Mesodermal cell (in vitro differentiated cells): ENCODE measurements around the gene INPP5D.

Experiments used
- H3K27ac ChIP-seq: 2 replicates; pipeline ENCODE4 v1.7.0; 2013; ENCODE audit warnings: mild to moderate bottlenecking, low read depth, low read length, moderate library complexity; ENCODE audit not compliant: severe bottlenecking
- H3K36me3 ChIP-seq: 2 replicates; pipeline ENCODE4 v1.7.1; 2013; ENCODE audit warnings: mild to moderate bottlenecking, low read length, moderate library complexity; ENCODE audit not compliant: control insufficient read depth, insufficient read depth
- H3K4me1 ChIP-seq: one replicate; pipeline ENCODE4 v1.7.1; 2013; ENCODE audit warnings: mild to moderate bottlenecking, low read length; ENCODE audit not compliant: insufficient read depth, control insufficient read depth, poor library complexity, severe bottlenecking
- H3K4me3 ChIP-seq: 2 replicates; pipeline ENCODE4 v1.7.0; 2013; ENCODE audit warnings: low read length, control low read depth, mild to moderate bottlenecking; ENCODE audit not compliant: insufficient read depth, poor library complexity, severe bottlenecking; ENCODE audit errors: extremely low read depth
- H3K9me3 ChIP-seq: 2 replicates; pipeline ENCODE4 v1.7.1; 2013; ENCODE audit warnings: mild to moderate bottlenecking, low read length, moderate library complexity; ENCODE audit not compliant: control insufficient read depth
- WGBS, 2 experiments: methylation state at CpG; one replicate each; pipeline ENCODE4 v1.1.5; 2013; ENCODE audit warnings: missing lambda C conversion rate in 2 of 2; ENCODE audit not compliant: insufficient coverage in 2 of 2; 5-methylcytosine and 5-hydroxymethylcytosine counted together

Gene INPP5D

DNA sequence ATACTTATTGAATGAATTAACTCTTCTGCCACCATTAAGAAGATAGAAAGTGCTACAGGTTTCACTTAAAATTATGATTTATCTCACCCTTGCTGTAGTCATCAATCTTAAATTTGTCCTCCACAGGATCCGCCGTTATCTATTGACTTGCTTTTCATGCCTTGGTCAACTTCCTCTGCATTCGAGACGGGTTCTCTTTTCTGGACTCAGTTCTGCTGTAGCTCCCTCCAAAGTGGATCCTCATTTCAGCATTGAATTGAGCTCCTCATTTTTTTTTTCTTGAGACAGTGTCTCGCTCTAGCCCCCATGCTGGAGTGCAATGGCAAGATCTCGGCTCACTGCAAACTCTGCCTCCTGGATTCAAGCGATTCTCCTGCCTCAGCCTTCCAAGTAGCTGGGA lies 27.6 kb downstream of the INPP5D start:
- Histone ChIP-seq H3K36me3 (no peaks in the 10 kb centered on the region), H3K4me1 (no peaks in the 10 kb centered on the region), H3K27ac (no peak overlapping the region), H3K4me3 (no peak overlapping the region), H3K9me3 (no peaks in the 10 kb centered on the region)
- 98 to 99% methylated on average over 5 to 7 of the region's 7 CpGs for WGBS, 2 experiments

DNA sequence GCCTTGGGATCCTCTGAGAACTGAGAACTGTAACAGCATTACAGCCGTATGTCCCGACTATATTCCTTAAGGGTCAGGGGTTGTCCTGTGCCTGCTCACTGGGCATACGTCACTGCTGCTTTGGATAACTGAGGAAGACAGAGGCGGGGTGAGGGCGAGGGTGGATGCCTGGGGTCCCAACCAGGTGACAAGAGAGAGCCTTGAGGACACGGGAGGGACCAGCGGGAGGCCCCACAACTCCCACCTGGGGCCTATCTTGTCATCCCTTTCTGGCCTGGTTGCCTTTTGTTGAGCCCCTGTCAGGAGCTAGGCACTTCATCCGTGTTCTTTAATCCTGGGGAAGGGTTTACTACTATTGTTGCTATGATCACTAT lies 28.8 kb downstream of the INPP5D start:
- Histone ChIP-seq H3K36me3 (no peaks in the 10 kb centered on the region), H3K27ac (no peak overlapping the region), H3K9me3 (no peaks in the 10 kb centered on the region), H3K4me1 (no peaks in the 10 kb centered on the region), H3K4me3 (no peak overlapping the region)
- WGBS, 2 experiments = 86 to 91% methylated on average over 7 of the region's 8 CpGs

DNA sequence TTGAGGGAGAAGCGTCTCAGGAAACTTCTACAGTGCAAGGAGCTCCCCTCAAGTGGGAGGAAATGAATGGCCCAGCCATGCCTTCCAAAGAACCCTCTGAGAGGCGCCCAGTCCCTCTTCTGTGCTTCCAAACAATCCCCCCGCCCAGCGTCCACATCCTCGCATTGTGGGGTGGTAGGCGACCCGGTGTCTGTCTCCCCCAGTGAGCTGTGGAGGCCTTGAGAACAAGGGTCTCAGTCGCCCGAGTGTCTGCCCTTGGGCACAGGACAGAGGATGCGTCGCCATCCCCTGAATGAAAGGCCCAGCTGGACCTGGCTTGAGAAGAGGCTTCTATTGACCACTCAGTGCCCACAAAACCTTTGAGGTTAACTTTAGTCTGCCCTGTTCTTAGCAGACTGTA lies 29.7 kb downstream of the INPP5D start:
- no peaks in the 10 kb centered on the region for H3K9me3 ChIP-seq
- H3K36me3 ChIP-seq = no peaks in the 10 kb centered on the region
- 95 to 97% methylated on average over 6 to 11 of the region's 11 CpGs for WGBS, 2 experiments
- H3K4me3 ChIP-seq = no peak overlapping the region
- no peak overlapping the region for H3K27ac ChIP-seq
- H3K4me1 ChIP-seq = no peaks in the 10 kb centered on the region

DNA sequence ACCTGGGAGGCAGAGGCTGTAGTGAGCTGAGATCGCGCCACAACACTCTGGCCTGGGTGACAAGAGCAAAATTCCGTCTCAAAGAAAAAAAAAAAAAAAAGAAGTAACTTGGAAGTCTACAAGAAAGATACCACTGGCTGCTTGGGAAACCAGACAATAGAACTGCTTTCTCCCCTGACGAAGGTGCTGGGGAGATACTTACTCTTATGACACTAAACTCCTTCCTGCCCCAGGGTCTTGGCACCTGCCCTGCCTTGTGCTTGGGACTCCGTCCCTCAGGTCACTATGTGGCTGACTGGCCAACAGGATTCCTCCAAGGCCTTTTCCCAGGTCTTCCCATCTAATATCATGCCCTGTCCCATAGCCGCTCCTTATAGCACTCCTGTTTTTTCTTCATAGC lies 30.7 kb downstream of the INPP5D start:
- no peaks in the 10 kb centered on the region for H3K9me3 ChIP-seq
- H3K27ac ChIP-seq = no peak overlapping the region
- no peaks in the 10 kb centered on the region for H3K36me3 ChIP-seq
- H3K4me1 ChIP-seq = no peaks in the 10 kb centered on the region
- WGBS, 2 experiments = 84 to 89% methylated on average over 6 of the region's 6 CpGs
- H3K4me3 ChIP-seq = no peak overlapping the region

DNA sequence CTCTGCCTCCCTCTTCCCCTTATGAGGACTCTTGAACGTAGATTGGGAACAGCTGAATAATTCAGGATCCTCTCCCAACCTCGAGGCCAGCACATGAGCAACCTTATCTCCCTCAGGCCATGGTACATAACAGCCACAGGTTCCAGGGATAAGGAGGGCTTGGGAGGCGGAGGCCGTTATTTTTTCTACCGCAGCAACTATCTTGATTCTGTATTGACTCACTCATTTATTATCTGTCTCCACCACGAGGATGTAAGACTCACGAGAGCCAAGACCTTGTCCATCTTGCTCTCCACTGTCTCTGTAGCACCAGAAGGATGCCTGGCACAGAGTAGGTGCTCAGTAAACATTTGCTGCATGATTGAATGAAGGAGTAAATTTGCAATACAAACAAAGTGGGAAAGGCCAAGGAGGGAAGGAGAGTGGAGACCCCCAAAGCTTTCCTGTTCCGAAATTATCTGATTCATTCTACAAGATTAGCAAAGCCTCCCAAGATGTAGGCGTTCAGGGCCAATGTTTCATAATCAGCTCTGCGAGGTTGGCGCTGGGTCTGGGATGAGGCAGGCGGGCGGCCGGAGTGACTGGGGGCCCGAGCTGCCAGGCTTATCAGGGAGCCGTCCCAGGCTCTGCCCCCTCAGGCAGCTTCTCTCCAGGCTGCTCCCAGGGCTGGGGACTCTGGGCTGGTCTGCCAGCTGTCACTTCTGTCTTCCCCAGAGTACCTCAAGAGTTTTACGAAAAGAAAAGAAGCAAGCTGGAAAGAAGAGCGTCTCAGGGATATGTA lies 31.6 kb downstream of the INPP5D start:
- no peaks in the 10 kb centered on the region for H3K36me3 ChIP-seq
- no peak overlapping the region for H3K27ac ChIP-seq
- 93 to 94% methylated on average over 15 to 16 of the region's 18 CpGs for WGBS, 2 experiments
- H3K4me3 ChIP-seq = no peak overlapping the region
- H3K9me3 ChIP-seq = no peaks in the 10 kb centered on the region
- H3K4me1 ChIP-seq = no peaks in the 10 kb centered on the region

DNA sequence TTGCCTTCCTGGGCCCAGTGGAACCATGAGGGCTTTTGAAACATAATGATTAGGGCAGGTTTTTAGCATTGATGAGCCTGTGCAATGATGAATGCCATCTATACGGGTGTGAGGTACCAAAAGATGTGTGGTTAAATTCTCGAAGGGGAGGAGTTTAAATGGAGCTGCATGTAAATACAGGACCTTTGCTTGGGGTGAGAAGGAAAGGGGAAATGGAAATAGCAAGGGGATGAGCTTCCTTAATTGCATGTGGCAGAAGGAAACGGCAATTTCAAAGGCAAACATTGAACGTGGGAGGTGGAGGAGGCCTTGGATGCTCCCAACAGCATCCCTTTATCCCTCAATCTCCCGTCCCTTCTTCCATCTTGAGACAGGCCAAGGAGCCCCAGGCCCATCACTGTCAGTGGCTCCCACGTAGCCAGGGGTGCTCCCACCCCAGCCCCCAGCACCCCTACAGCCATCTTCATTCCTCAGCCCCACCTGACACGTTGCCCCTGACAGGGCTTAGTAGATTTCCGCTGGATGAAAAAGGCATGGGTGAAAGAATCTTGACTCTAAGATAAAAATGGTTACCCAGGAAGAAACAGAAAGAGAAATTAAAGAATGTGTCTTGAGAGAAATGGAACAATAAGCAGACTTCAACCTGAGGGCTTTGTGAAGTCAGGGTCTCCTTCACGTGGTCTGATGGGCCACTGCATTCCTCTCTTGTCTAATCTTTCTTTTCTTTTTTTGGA lies 32.5 kb downstream of the INPP5D start:
- Histone ChIP-seq H3K9me3 (no peaks in the 10 kb centered on the region), H3K4me1 (no peaks in the 10 kb centered on the region), H3K36me3 (no peaks in the 10 kb centered on the region), H3K4me3 (no peak overlapping the region), H3K27ac (no peak overlapping the region)
- whole genome bisulfite sequencing, 2 experiments = 81 to 94% methylated on average over 2 to 5 of the region's 9 CpGs

DNA sequence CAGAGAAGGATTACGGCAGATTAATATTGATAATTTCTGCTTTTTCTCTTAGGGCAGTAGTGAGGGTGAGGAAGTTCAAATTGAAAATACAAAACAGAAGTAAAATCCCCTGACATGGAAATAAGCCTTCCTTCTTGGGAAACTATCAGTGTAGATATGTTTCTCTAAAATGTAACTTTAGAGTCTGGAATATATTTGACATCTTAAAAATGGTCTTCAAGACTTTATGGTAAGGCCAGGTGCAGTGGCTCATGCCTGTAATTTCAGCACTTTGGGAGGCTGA lies 33.0 kb downstream of the INPP5D start:
- Histone ChIP-seq H3K4me3 (no peak overlapping the region), H3K27ac (no peak overlapping the region), H3K36me3 (no peaks in the 10 kb centered on the region), H3K4me1 (no peaks in the 10 kb centered on the region), H3K9me3 (no peaks in the 10 kb centered on the region)
- no CpG with 5 or more reads among the region's 1 CpG for WGBS, 2 experiments

DNA sequence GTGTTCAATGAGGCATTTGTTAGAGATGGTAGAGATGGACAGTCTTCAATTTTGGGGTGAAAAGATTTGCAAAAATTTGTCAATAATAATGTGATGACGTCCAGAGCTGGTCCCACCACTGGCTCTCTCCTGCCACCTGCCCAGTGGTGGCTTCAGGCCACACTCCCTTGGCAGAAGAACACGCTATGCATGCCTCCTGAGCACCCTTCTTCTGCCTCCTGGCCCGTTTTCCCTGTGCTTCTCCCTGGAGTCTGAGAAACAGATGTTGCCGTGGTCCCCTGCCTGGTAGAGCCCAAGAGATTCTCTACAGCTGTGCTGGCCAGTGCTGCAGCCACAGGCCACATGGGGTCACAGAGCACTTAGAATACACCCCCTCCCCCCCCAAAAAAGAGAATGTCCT lies 33.6 kb downstream of the INPP5D start:
- Histone ChIP-seq H3K4me1 (no peaks in the 10 kb centered on the region), H3K36me3 (no peaks in the 10 kb centered on the region), H3K27ac (no peak overlapping the region), H3K9me3 (no peaks in the 10 kb centered on the region), H3K4me3 (no peak overlapping the region)
- whole genome bisulfite sequencing, 2 experiments = 81 to 95% methylated on average over 3 of the region's 4 CpGs

DNA sequence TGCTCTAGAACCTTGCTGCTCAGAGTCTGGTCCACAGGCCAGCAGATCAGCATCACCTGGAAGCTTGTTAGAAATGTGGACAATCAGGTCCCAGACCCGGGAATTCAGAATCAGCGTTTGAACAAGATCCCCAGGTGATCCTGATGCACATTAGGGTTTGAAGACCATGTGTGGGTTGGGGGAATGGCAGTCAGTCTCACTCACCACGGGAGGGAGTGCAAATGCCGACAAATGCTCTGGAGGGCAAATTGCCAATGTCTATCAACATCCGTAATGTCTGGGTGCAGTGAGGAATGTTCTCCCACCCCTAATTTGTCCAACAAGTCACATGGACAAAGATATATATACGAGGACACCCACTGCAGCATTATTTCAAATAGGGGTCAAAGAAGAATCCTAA lies 34.5 kb downstream of the INPP5D start:
- Histone ChIP-seq H3K27ac (no peak overlapping the region), H3K36me3 (no peaks in the 10 kb centered on the region), H3K4me3 (no peak overlapping the region), H3K9me3 (no peaks in the 10 kb centered on the region), H3K4me1 (no peaks in the 10 kb centered on the region)
- 77 to 79% methylated on average over 6 of the region's 6 CpGs for WGBS, 2 experiments

DNA sequence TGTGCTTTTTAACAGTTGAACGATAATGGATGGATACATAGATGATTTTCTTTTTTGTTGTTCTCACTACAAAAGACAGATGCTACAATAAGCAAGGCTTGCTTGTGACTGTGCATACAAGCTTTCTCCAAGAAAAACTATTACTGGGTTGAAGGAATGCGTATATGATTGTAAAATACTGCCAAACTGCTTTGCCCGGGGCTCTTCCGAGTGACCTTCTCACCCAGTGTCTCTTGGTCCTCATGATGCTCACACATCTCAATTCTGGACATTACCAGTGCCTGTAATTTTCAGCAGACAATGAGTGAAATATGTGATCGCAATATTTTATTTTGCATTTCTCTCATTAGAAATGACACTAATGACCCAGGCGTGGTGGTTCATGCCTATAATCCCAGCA lies 35.9 kb downstream of the INPP5D start:
- H3K36me3 ChIP-seq = no peaks in the 10 kb centered on the region
- H3K27ac ChIP-seq = no peak overlapping the region
- no peaks in the 10 kb centered on the region for H3K4me1 ChIP-seq
- H3K9me3 ChIP-seq = no peaks in the 10 kb centered on the region
- H3K4me3 ChIP-seq = no peak overlapping the region
- WGBS, 2 experiments = 93 to 100% methylated on average over 3 to 4 of the region's 6 CpGs

DNA sequence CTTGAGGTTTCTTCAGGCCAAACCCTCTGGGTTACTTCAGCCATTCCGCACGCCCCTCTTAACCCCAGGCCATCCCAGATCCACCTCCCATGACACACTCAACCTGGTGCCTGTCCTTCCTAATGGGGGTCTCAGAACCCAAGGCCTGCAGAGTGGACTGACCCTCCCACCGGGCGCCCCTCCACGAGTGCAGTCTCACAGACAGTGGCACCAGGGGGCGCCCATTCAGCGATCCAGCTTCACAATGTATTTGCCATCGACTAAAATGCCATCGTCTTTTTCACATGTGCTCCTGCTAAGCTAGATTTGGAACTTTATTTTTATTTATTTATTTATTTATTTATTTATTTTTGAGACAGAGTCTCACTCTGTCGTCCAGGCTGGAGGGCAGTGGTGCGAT lies 38.5 kb downstream of the INPP5D start:
- 68 to 79% methylated on average over 7 of the region's 11 CpGs for WGBS, 2 experiments
- Histone ChIP-seq H3K4me1 (no peaks in the 10 kb centered on the region), H3K27ac (no peak overlapping the region), H3K9me3 (no peaks in the 10 kb centered on the region), H3K4me3 (no peak overlapping the region), H3K36me3 (no peaks in the 10 kb centered on the region)
